ENCODE results near the gene ZHX3. TPM values are rescaled to one million over a fixed set of nuclear protein-coding genes. Genes with fewer than 3 reads are reported as not detected.
"Not testable (repeated sequence)": the region's sequence is repeated elsewhere in the genome, so short reads cannot be mapped to it uniquely, and the experiment has no call there.

The ZHX3 gene
- total and polyA plus RNA-seq, 2 donors: 15.4 to 28.2 TPM

GRCh38 chr20:41236818-41237217, 80.7 kb downstream of the ZHX3 start:
- H3K27ac ChIP-seq (ENCODE audit: low read depth); H3K4me3 ChIP-seq (ENCODE audit: low read depth, low read length); H3K4me1 ChIP-seq (ENCODE audit: insufficient read depth); DNase-seq (ENCODE audit: extremely low spot score); H3K36me3 ChIP-seq (ENCODE audit: insufficient read depth): not testable (repeated sequence)
- 96% methylated on average over 1 of the region's 1 CpG for WGBS

GRCh38 chr20:41234546-41234945, 83.0 kb downstream of the ZHX3 start:
- Histone ChIP-seq H3K36me3 (ENCODE audit: insufficient read depth) (no peaks in the 10 kb centered on the region), H3K4me1 (ENCODE audit: insufficient read depth) (peaks cover 5% of the 10 kb centered on the region), H3K4me3 (ENCODE audit: low read depth, low read length) (no peak overlapping the region), H3K27ac (ENCODE audit: low read depth) (peak overlapping the region; percentile 27)
- 37% methylated on average over 4 of the region's 4 CpGs for WGBS
- no peak for DNase-seq (ENCODE audit: extremely low spot score)

- Histone ChIP-seq H3K4me1 (ENCODE audit: insufficient read depth) (peaks cover 5% of the 10 kb centered on the region), H3K27ac (ENCODE audit: low read depth) (peak overlapping the region; percentile 38), H3K36me3 (ENCODE audit: insufficient read depth) (no peaks in the 10 kb centered on the region), H3K4me3 (ENCODE audit: low read depth, low read length) (no peak overlapping the region)
- 92% methylated on average over 3 of the region's 3 CpGs for WGBS
- no peak for DNase-seq (ENCODE audit: extremely low spot score)
Observed at GRCh38 chr20:41234041-41234440, 83.5 kb downstream of the ZHX3 start.

- 76% methylated on average over 6 of the region's 6 CpGs for WGBS
- H3K27ac ChIP-seq (ENCODE audit: low read depth): peak overlapping the region; percentile 71
- H3K36me3 ChIP-seq (ENCODE audit: insufficient read depth): no peaks in the 10 kb centered on the region
- peaks cover 5% of the 10 kb centered on the region for H3K4me1 ChIP-seq (ENCODE audit: insufficient read depth)
- DNase-seq (ENCODE audit: extremely low spot score): no peak
- H3K4me3 ChIP-seq (ENCODE audit: low read depth, low read length): no peak overlapping the region
Observed at GRCh38 chr20:41232973-41233926, 84.3 kb downstream of the ZHX3 start.

- H3K36me3 ChIP-seq (ENCODE audit: insufficient read depth): peaks cover 1% of the 10 kb centered on the region
- H3K4me3 ChIP-seq (ENCODE audit: low read depth, low read length): no peak overlapping the region
- DNase-seq (ENCODE audit: extremely low spot score): no peak
- 96% methylated on average over 1 of the region's 1 CpG for WGBS
- H3K4me1 ChIP-seq (ENCODE audit: insufficient read depth): peaks cover 5% of the 10 kb centered on the region
- H3K27ac ChIP-seq (ENCODE audit: low read depth): no peak overlapping the region
Observed at GRCh38 chr20:41231136-41231535, 86.4 kb downstream of the ZHX3 start.

- Histone ChIP-seq H3K27ac (ENCODE audit: low read depth) (no peak overlapping the region), H3K4me1 (ENCODE audit: insufficient read depth) (peaks cover 5% of the 10 kb centered on the region), H3K36me3 (ENCODE audit: insufficient read depth) (peaks cover 1% of the 10 kb centered on the region), H3K4me3 (ENCODE audit: low read depth, low read length) (no peak overlapping the region)
- 87% methylated on average over 3 of the region's 3 CpGs for WGBS
- DNase-seq (ENCODE audit: extremely low spot score): no peak
Observed at GRCh38 chr20:41230136-41230535, 87.4 kb downstream of the ZHX3 start.

- H3K4me3 ChIP-seq (ENCODE audit: low read depth, low read length): no peak overlapping the region
- DNase-seq (ENCODE audit: extremely low spot score): no peak
Observed at GRCh38 chr20:41229259-41229658, 88.3 kb downstream of the ZHX3 start.

GRCh38 chr20:41228858-41229257, 88.7 kb downstream of the ZHX3 start:
- Histone ChIP-seq H3K4me1 (ENCODE audit: insufficient read depth) (peaks cover 3% of the 10 kb centered on the region), H3K27ac (ENCODE audit: low read depth) (no peak overlapping the region)

More at GRCh38 chr20:41229259-41229658, 88.3 kb downstream of the ZHX3 start:
- H3K4me1 ChIP-seq (ENCODE audit: insufficient read depth): peaks cover 4% of the 10 kb centered on the region
- H3K36me3 ChIP-seq (ENCODE audit: insufficient read depth): peaks cover 1% of the 10 kb centered on the region
- H3K27ac ChIP-seq (ENCODE audit: low read depth): no peak overlapping the region

GRCh38 chr20:41226426-41226825, 91.1 kb downstream of the ZHX3 start:
- DNase-seq (ENCODE audit: extremely low spot score): no peak
- no peaks in the 10 kb centered on the region for H3K4me1 ChIP-seq (ENCODE audit: insufficient read depth)
- H3K27ac ChIP-seq (ENCODE audit: low read depth): no peak overlapping the region
- no peak overlapping the region for H3K4me3 ChIP-seq (ENCODE audit: low read depth, low read length)
- WGBS: 95% methylated on average over 1 of the region's 1 CpG
- peaks cover 1% of the 10 kb centered on the region for H3K36me3 ChIP-seq (ENCODE audit: insufficient read depth)

More at GRCh38 chr20:41228858-41229257, 88.7 kb downstream of the ZHX3 start:
- no peak for DNase-seq (ENCODE audit: extremely low spot score)
- H3K4me3 ChIP-seq (ENCODE audit: low read depth, low read length): no peak overlapping the region
- H3K36me3 ChIP-seq (ENCODE audit: insufficient read depth): peaks cover 1% of the 10 kb centered on the region

- H3K36me3 ChIP-seq (ENCODE audit: insufficient read depth): peaks cover 1% of the 10 kb centered on the region
- H3K27ac ChIP-seq (ENCODE audit: low read depth): no peak overlapping the region
- no peak for DNase-seq (ENCODE audit: extremely low spot score)
- no peak overlapping the region for H3K4me3 ChIP-seq (ENCODE audit: low read depth, low read length)
- 82% methylated on average over 1 of the region's 1 CpG for WGBS
- H3K4me1 ChIP-seq (ENCODE audit: insufficient read depth): no peaks in the 10 kb centered on the region
Observed at GRCh38 chr20:41225091-41225490, 92.4 kb downstream of the ZHX3 start.

- no peak overlapping the region for H3K27ac ChIP-seq (ENCODE audit: low read depth)
- 98% methylated on average over 1 of the region's 1 CpG for WGBS
Observed at GRCh38 chr20:41224281-41224680, 93.2 kb downstream of the ZHX3 start.

GRCh38 chr20:41223112-41223511, 94.4 kb downstream of the ZHX3 start:
- H3K4me3 ChIP-seq (ENCODE audit: low read depth, low read length): no peak overlapping the region
- H3K4me1 ChIP-seq (ENCODE audit: insufficient read depth): no peaks in the 10 kb centered on the region
- no peak overlapping the region for H3K27ac ChIP-seq (ENCODE audit: low read depth)
- peaks cover 1% of the 10 kb centered on the region for H3K36me3 ChIP-seq (ENCODE audit: insufficient read depth)
- DNase-seq (ENCODE audit: extremely low spot score): no peak

More at GRCh38 chr20:41224281-41224680, 93.2 kb downstream of the ZHX3 start:
- Histone ChIP-seq H3K4me3 (ENCODE audit: low read depth, low read length) (no peak overlapping the region), H3K36me3 (ENCODE audit: insufficient read depth) (peaks cover 1% of the 10 kb centered on the region), H3K4me1 (ENCODE audit: insufficient read depth) (no peaks in the 10 kb centered on the region)
- DNase-seq (ENCODE audit: extremely low spot score): no peak

GRCh38 chr20:41222703-41223102, 94.8 kb downstream of the ZHX3 start:
- DNase-seq (ENCODE audit: extremely low spot score): no peak
- Histone ChIP-seq H3K36me3 (ENCODE audit: insufficient read depth) (peaks cover 1% of the 10 kb centered on the region), H3K27ac (ENCODE audit: low read depth) (no peak overlapping the region), H3K4me3 (ENCODE audit: low read depth, low read length) (no peak overlapping the region), H3K4me1 (ENCODE audit: insufficient read depth) (no peaks in the 10 kb centered on the region)

- DNase-seq (ENCODE audit: extremely low spot score): no peak
- WGBS: 96% methylated on average over 1 of the region's 1 CpG
- Histone ChIP-seq H3K4me1 (ENCODE audit: insufficient read depth) (no peaks in the 10 kb centered on the region), H3K27ac (ENCODE audit: low read depth) (no peak overlapping the region), H3K36me3 (ENCODE audit: insufficient read depth) (peaks cover 1% of the 10 kb centered on the region), H3K4me3 (ENCODE audit: low read depth, low read length) (no peak overlapping the region)
Observed at GRCh38 chr20:41222296-41222695, 95.2 kb downstream of the ZHX3 start.
